B cell (primary cell): ENCODE data around the gene SBK2.
"Not testable (repeated sequence)": the region's sequence is repeated elsewhere in the genome, so short reads cannot be mapped to it uniquely, and the experiment has no call there.

ENCODE experiments used
- CTCF ChIP-seq: fragments of 200-600 bp; IDR thresholded peaks from one replicate; pipeline ENCODE4 v1.8.0; 2022; ENCODE audit warnings: antibody characterized with exemption, mild to moderate bottlenecking
- EZH2 ChIP-seq: IDR thresholded peaks from 2 replicates; pipeline ENCODE4 v1.6.1; 2012; ENCODE audit warnings: borderline replicate concordance, low read depth, mild to moderate bottlenecking, moderate library complexity, low read length; ENCODE audit not compliant: insufficient read depth, poor library complexity, severe bottlenecking

- not testable (repeated sequence) for TF ChIP-seq CTCF, EZH2
Measured at GRCh38 chr19:55534280-55534679, 2.7 kb downstream of the SBK2 start.
